Activated T-helper 2 cell treated with anti-CD3 and anti-CD28 coated beads, Interferon-gamma antibody, Interleukin-2, Interleukin-4, amounts not matched to agents 10 μg/mL and 5 μg/mL and 100 μg/mL, durations not matched to agents 14 hours and 24 hours and 36 hours (primary cell): ENCODE data around the gene HTR1B. TPM values are rescaled to one million over a fixed set of nuclear protein-coding genes. Genes with fewer than 3 reads are reported as not detected.

Source experiments
- DNase-seq: peaks from one replicate; pipeline ENCODE4 v3.0.0; 2021; ENCODE audit warnings: low spot score
- H3K27ac Mint-ChIP-seq: one replicate; pipeline ENCODE4 v1.8.0; 2021; ENCODE audit warnings: mixed read lengths
- H3K27me3 Mint-ChIP-seq: one replicate; pipeline ENCODE4 v1.8.0; 2021; ENCODE audit warnings: low read depth, mixed read lengths
- H3K36me3 Mint-ChIP-seq: one replicate; pipeline ENCODE4 v1.8.0; 2021; ENCODE audit warnings: low read depth, mixed read lengths
- H3K4me1 Mint-ChIP-seq: one replicate; pipeline ENCODE4 v1.8.0; 2021; ENCODE audit warnings: low read depth, mixed read lengths
- H3K4me3 Mint-ChIP-seq: one replicate; pipeline ENCODE4 v1.8.0; 2021; ENCODE audit warnings: low read depth, mild to moderate bottlenecking, moderate library complexity, mixed read lengths
- H3K9me3 Mint-ChIP-seq: one replicate; pipeline ENCODE4 v1.8.0; 2021; ENCODE audit warnings: mixed read lengths
- intact Hi-C: fragments of 100-400 bp; cut with micrococcal nuclease; formaldehyde crosslinking; loops from one replicate; pipeline ENCODE4 v1.15.1; 2023
- total RNA-seq: library from RNA; stranded (reverse); gene quantifications from 2 replicates; pipeline ENCODE4 v1.2.3, GENCODE V29; 2022

The HTR1B gene
- total RNA-seq, 1 donor from 2014 or later, result not detected

DNA sequence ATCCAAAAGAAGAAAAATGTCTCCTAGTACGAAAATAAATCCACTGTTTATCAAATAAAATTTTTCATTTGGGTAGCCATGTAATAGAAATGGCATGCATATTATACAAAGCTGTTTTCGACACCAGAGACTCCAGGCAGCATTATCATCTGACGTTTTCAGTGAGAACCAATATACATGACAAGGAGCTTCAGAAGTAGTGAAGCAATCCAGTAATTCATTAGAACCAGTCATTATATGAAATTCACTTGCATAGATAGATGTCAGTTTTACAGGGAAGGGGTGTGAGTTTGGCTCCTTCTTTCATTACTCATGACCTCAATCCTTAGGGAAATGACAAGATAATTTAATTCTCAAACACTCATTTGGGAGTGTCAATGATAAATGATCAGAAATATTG, 14.7 kb downstream of the HTR1B start:
- Mint-ChIP-seq H3K4me1 (no peaks in the 10 kb centered on the region), H3K4me3 (no peak overlapping the region), H3K9me3 (no peaks in the 10 kb centered on the region), H3K27me3 (no peaks in the 10 kb centered on the region), H3K36me3 (no peaks in the 10 kb centered on the region), H3K27ac (no peak overlapping the region)
- intact Hi-C loops, result no loop called here
- no peak for DNase-seq

DNA sequence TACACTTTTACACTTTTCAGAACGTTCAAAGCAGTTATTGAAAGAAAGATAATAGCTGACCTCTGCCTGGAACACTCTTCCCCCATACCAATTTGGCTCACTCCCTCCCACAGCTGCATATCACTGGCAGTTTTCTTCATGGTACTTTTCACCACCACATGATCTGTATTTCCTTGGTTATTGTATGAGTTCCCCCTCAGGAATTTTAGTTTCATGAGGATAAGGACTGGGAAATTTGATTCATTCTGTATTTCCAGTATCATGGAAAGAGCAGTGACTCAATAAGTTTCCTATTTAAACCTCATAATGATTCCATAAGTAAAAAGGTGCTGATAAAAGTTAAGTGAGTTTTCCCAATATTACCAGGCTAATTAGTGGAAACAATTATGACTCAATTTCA, 16.0 kb downstream of the HTR1B start:
- intact Hi-C loops, result no loop called here
- Mint-ChIP-seq H3K9me3 (no peaks in the 10 kb centered on the region), H3K27me3 (no peaks in the 10 kb centered on the region), H3K4me3 (no peak overlapping the region), H3K36me3 (no peaks in the 10 kb centered on the region), H3K27ac (no peak overlapping the region), H3K4me1 (no peaks in the 10 kb centered on the region)
- DNase-seq, result no peak

DNA sequence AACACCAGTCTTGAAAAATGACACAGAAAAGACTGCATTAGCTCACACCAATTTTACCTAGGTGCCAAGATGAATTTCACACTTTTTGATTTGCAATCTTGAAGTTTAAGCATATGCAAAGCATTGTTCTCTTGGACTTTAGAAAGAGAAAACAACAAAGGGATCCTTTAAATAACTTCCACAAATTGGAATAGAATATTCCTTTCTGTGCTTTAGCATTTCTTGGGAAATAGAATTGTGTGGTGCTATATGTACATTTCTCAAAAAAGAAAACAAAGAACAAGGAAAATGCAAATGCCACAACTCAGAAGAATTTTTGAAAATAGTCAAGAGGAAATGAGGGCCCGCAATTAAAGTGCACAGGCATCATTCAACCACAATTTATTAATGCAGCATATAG, 17.0 kb downstream of the HTR1B start:
- no peak for DNase-seq
- H3K27me3 Mint-ChIP-seq, result no peaks in the 10 kb centered on the region
- H3K27ac Mint-ChIP-seq, result no peak overlapping the region
- intact Hi-C loops, result no loop called here
- no peak overlapping the region for H3K4me3 Mint-ChIP-seq
- H3K36me3 Mint-ChIP-seq, result no peaks in the 10 kb centered on the region
- H3K4me1 Mint-ChIP-seq, result no peaks in the 10 kb centered on the region
- no peaks in the 10 kb centered on the region for H3K9me3 Mint-ChIP-seq

DNA sequence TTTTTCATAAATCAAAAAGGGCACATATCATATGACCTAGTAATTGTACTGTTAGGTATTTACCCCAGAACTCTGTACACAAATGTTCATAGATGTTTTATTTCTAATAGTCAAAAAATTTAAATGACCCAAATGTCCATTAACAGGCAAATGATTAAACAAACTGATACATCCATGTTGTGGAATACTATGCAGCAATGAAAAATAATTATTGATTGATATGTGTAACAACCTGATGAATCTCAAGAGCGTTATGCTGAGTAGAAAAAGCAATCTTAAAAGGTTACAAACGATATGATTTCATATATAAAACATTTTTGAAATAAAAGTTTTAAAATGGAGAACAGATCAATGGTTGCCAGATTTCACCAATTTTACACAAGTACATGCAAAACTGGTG, 18.1 kb downstream of the HTR1B start:
- no peaks in the 10 kb centered on the region for H3K36me3 Mint-ChIP-seq
- intact Hi-C loops, result no loop called here
- H3K9me3 Mint-ChIP-seq, result no peaks in the 10 kb centered on the region

DNA sequence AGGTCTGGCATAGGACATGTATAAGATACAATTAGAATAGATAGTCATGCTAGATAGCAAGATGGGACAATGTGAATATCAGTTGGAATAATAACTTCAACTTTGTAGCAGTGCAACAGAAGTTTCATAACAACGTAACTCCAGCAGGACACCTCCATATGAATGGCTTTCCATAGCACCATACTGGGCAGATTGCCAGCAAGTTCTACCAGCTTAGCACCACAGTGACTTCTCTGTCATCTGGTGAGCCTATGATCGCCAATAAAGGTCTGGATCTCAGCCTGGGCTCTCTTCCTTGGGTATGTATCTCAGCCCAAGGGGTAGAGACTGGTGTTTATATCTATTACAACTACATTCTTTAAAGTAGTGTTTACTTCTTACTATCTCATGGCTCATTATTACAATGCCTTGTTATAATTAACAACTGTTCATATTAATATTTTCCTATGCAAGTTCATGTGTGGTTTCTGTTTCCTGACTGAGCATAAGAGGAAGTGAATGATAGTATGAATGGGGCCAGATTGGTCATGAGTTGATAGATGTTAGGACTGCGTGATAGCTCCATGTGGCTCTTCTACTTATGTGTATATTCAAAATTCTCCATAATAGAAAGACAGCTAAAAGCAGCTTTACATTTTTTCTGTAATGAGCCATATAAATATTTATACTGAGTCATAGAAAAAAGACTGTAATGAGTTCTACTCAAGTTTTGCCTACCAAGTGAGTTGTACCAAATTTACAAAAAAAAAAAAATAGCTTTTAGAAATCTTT, 22.9 kb downstream of the HTR1B start:
- no peaks in the 10 kb centered on the region for H3K9me3 Mint-ChIP-seq
- no peak for DNase-seq
- H3K36me3 Mint-ChIP-seq, result no peaks in the 10 kb centered on the region
- no peak overlapping the region for H3K4me3 Mint-ChIP-seq
- H3K27me3 Mint-ChIP-seq, result no peaks in the 10 kb centered on the region
- H3K4me1 Mint-ChIP-seq, result no peaks in the 10 kb centered on the region
- intact Hi-C loops, result no loop called here
- no peak overlapping the region for H3K27ac Mint-ChIP-seq

More for the DNA sequence above, 18.1 kb downstream of the HTR1B start:
- H3K4me1 Mint-ChIP-seq, result no peaks in the 10 kb centered on the region
- no peak for DNase-seq
- no peak overlapping the region for H3K27ac Mint-ChIP-seq
- H3K4me3 Mint-ChIP-seq, result no peak overlapping the region
- no peaks in the 10 kb centered on the region for H3K27me3 Mint-ChIP-seq

DNA sequence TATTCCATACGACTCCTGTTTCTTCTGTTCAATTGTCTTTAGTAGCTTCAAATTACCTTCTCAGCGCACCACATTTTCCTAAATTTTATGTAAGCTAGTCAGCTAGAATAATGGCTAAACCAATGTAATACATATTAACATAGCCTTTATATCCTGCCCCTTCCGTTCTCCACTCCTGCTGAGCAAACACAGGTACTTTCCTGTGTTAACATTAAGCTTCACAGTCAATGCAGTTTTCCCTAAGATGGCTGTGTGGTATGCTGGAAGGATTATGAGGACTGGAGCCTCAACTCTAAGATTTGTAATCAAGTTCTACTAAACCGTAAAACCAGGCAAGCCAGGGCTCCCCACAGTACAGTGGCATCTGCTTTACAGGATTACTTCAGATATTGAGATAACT, 29.4 kb downstream of the HTR1B start:
- H3K4me3 Mint-ChIP-seq, result no peak overlapping the region
- H3K27me3 Mint-ChIP-seq, result no peaks in the 10 kb centered on the region
- DNase-seq, result no peak
- no peaks in the 10 kb centered on the region for H3K4me1 Mint-ChIP-seq
- H3K27ac Mint-ChIP-seq, result no peak overlapping the region
- intact Hi-C loops, result no loop called here
- H3K36me3 Mint-ChIP-seq, result no peaks in the 10 kb centered on the region
- no peaks in the 10 kb centered on the region for H3K9me3 Mint-ChIP-seq

DNA sequence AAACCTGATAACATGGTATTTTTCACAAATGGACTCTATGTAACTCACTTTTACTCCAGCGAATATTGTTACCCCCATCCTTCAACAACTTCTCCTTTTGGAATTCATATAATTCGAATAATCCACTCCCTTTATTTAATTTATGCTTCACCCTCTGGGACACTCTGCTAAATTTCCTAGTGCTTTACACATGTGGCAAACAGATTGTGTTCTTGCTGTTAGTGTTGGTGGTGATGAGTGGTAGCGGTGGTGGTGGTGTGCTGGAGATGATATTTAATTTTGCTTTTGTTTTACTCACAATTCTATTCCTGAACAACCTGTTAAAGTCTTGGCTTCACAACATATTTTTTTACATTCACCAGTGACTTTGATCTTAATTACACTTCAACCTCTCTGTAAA, 32.8 kb downstream of the HTR1B start:
- intact Hi-C loops, result no loop called here
- no peaks in the 10 kb centered on the region for H3K27me3 Mint-ChIP-seq
- no peak for DNase-seq
- peaks cover 3% of the 10 kb centered on the region for H3K9me3 Mint-ChIP-seq
- H3K27ac Mint-ChIP-seq, result no peak overlapping the region
- no peaks in the 10 kb centered on the region for H3K4me1 Mint-ChIP-seq
- H3K36me3 Mint-ChIP-seq, result no peaks in the 10 kb centered on the region
- no peak overlapping the region for H3K4me3 Mint-ChIP-seq

DNA sequence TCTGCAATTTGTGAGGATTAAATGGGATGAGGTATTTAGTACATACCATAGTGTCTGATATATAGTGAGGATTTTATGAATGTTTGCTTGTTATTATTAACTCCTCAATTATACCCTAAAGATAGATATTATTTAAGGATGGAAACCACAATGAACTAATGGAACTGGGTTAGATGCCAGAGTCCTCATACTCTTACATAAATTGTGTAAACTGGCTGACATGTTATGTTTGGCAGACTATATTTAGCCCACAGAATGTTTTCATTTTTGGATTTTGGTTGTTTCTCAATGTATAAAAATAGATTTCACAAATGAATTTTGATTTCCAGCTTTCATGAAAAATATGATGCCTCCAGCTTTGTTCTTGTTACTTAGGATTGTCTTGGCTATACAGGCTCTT, 37.6 kb downstream of the HTR1B start:
- H3K27me3 Mint-ChIP-seq, result no peaks in the 10 kb centered on the region
- H3K4me1 Mint-ChIP-seq, result no peaks in the 10 kb centered on the region
- DNase-seq, result no peak
- no peak overlapping the region for H3K27ac Mint-ChIP-seq
- H3K36me3 Mint-ChIP-seq, result no peaks in the 10 kb centered on the region
- no peak overlapping the region for H3K4me3 Mint-ChIP-seq
- H3K9me3 Mint-ChIP-seq, result peaks cover 7% of the 10 kb centered on the region
- intact Hi-C loops, result no loop called here

DNA sequence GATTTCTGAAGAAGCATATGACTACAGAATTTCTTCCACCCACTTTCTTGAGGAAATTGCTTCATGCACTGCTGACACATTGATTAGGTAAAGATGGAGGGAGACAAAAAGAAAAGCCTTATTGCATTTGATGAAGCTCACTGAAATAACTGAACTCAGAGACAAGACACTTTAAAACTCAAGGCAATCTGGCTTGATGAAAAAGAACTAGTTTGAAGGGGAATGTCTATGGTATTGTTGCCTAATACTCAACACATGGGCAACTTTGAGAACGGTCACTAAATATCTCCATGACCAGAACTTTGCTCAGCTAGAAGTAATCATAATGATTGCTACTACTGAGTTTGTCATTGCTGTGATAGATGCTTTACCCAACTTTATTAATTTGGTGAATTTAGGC, 38.1 kb downstream of the HTR1B start:
- H3K4me3 Mint-ChIP-seq, result no peak overlapping the region
- intact Hi-C loops, result no loop called here
- H3K9me3 Mint-ChIP-seq, result peaks cover 7% of the 10 kb centered on the region
- DNase-seq, result no peak
- H3K36me3 Mint-ChIP-seq, result no peaks in the 10 kb centered on the region
- no peaks in the 10 kb centered on the region for H3K4me1 Mint-ChIP-seq
- no peaks in the 10 kb centered on the region for H3K27me3 Mint-ChIP-seq
- no peak overlapping the region for H3K27ac Mint-ChIP-seq

DNA sequence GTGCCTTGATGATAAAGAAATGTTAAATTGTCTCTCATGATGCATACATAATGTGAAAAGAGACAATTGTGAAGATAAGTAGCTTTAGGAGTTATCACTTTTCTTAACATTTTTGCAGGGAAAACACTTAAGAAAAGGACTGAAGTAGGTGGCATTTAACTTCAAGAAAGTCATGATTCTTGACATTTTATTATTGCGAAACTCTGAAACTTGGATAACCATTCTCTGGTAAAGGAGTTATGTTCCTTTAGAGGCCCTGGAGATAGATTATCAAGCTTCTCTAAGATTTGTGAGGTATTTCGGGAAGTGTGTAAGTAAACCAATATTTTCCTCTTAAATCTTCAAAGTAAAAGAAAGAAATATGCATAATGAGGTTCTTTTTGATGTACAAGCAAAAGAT, 38.5 kb downstream of the HTR1B start:
- H3K9me3 Mint-ChIP-seq, result peaks cover 7% of the 10 kb centered on the region

DNA sequence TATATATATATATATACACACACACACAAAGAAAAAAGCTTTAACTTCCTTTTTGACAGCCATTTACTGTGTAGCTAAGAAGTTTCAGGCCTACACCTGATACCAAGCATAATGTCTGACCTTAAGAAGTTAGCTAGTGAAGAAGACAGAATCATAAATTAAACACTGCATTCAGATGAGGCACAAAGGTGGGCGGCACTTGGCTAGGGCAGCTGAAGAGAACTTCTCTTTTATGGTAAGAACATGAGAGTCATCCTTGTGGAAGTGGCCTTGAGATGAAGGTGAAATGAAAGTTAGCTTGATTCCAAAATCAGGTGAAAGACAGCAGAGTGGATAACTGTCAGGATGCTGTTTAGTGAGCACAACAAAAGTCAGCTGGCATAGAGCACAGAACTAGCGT, 46.5 kb downstream of the HTR1B start:
- Mint-ChIP-seq H3K27me3 (no peaks in the 10 kb centered on the region), H3K4me1 (no peaks in the 10 kb centered on the region), H3K27ac (no peak overlapping the region), H3K4me3 (no peak overlapping the region), H3K9me3 (no peaks in the 10 kb centered on the region), H3K36me3 (no peaks in the 10 kb centered on the region)
- no peak for DNase-seq
- intact Hi-C loops, result no loop called here

More for the DNA sequence above, 38.5 kb downstream of the HTR1B start:
- Mint-ChIP-seq H3K4me3 (no peak overlapping the region), H3K27ac (no peak overlapping the region), H3K4me1 (no peaks in the 10 kb centered on the region), H3K27me3 (no peaks in the 10 kb centered on the region), H3K36me3 (no peaks in the 10 kb centered on the region)
- intact Hi-C loops, result no loop called here
- no peak for DNase-seq

DNA sequence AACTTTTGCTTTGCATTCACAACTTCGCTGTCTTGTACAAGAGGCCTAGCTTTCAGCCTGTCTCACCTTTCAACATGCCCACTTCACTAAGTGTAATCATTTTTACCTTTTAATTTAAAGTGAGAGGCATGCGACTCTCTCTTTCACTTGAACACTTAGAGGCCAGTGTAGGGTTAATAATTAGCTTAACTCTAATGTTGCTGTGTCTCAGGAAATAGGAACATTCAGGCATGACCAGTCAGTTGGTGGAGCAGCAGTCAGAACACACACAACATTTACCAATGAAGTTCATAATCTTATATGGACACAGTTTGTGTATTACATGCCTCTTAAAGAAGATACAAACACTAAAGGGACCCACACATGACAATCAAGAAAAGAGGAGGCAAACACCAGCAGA, 47.6 kb downstream of the HTR1B start:
- Mint-ChIP-seq H3K4me3 (no peak overlapping the region), H3K9me3 (no peaks in the 10 kb centered on the region), H3K27me3 (no peaks in the 10 kb centered on the region), H3K36me3 (no peaks in the 10 kb centered on the region), H3K27ac (no peak overlapping the region), H3K4me1 (no peaks in the 10 kb centered on the region)
- no peak for DNase-seq
- intact Hi-C loops, result no loop called here
